NCI-H345 treated with DMSO at 0.1 percent for 48 hours (cell line): ENCODE measurements around the gene GTF2F1.
A peak's percentile ranks its signal among the peaks of the same experiment; 100 is the strongest.
"Not testable (repeated sequence)": the region's sequence is repeated elsewhere in the genome, so short reads cannot be mapped to it uniquely, and the experiment has no call there.

Source experiments
- DNase-seq: peaks from one replicate; lab custom pipeline; 2025; ENCODE audit not compliant: unreplicated experiment; lab: John Stamatoyannopoulos, UW

Gene GTF2F1

GRCh38 chr19:6393074-6393982, at the start of gene GTF2F1:
Gene GTF2F1, minus strand, starts transcription at chr19:6393164. Its CDS starts 169 bp downstream, at chr19:6392995.
- peak; percentile 97 for DNase-seq

- no peak for DNase-seq
These were observed 49.2 kb upstream of the GTF2F1 start for GRCh38 chr19:6442087-6442688.

GRCh38 chr19:6440905-6441304, 47.9 kb upstream of the GTF2F1 start:
- no peak for DNase-seq

- no peak for DNase-seq
These were observed 46.8 kb upstream of the GTF2F1 start for GRCh38 chr19:6439743-6440142.

- no peak for DNase-seq
These were observed 40.7 kb upstream of the GTF2F1 start, which contains the start of gene SLC25A41 for GRCh38 chr19:6433663-6434062. Gene SLC25A41, minus strand, starts transcription at chr19:6433763. Its CDS starts 70 bp downstream, at chr19:6433693.

GRCh38 chr19:6433165-6433564, 40.2 kb upstream of the GTF2F1 start:
- no peak for DNase-seq

GRCh38 chr19:6431891-6432290, 38.9 kb upstream of the GTF2F1 start:
- DNase-seq, result no peak

- no peak for DNase-seq
These were observed 36.7 kb upstream of the GTF2F1 start for GRCh38 chr19:6429419-6430221.

- DNase-seq, result not testable (repeated sequence)
These were observed 35.9 kb upstream of the GTF2F1 start for GRCh38 chr19:6428692-6429418.

GRCh38 chr19:6427131-6427530, 34.2 kb upstream of the GTF2F1 start:
- DNase-seq, result no peak

- no peak for DNase-seq
These were observed 33.0 kb upstream of the GTF2F1 start for GRCh38 chr19:6425732-6426620.

GRCh38 chr19:6424939-6425731, 32.2 kb upstream of the GTF2F1 start:
- peak; percentile 100 for DNase-seq

GRCh38 chr19:6424195-6424938, 31.4 kb upstream of the GTF2F1 start, which contains the start of gene KHSRP:
Gene KHSRP, minus strand, starts transcription at chr19:6424811. Its CDS starts 110 bp downstream, at chr19:6424701.
- DNase-seq, result no peak

GRCh38 chr19:6423499-6424194, 30.7 kb upstream of the GTF2F1 start:
- DNase-seq, result no peak

GRCh38 chr19:6421075-6422014, 28.4 kb upstream of the GTF2F1 start:
- DNase-seq, result no peak

- DNase-seq, result no peak
These were observed 25.6 kb upstream of the GTF2F1 start for GRCh38 chr19:6418562-6418932.
